Measurements from ENCODE around the gene BPIFB1.

BPIFB1 gene

DNA sequence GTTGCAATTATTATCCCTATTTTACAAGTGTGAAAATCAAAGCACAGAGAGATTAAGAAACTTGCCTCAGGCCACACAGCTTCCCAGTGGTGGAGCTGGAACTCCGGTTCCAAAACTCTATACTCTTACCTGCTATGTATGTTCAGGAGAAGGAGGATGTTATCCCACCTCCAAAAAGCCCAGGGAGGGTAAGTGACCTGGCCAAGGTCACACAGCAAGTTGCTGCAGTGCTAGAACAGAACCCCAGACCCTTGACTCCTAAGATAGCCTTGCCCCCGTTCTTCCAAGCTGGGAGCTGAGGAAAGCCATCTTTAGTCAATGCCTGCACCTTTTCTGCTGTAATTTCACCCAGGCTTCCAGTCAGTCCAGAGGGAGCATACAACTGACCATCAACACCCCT is 42.3 kb downstream of the BPIFB1 start:
- no peak for DNase-seq (ENCODE audit: low spot score)

DNA sequence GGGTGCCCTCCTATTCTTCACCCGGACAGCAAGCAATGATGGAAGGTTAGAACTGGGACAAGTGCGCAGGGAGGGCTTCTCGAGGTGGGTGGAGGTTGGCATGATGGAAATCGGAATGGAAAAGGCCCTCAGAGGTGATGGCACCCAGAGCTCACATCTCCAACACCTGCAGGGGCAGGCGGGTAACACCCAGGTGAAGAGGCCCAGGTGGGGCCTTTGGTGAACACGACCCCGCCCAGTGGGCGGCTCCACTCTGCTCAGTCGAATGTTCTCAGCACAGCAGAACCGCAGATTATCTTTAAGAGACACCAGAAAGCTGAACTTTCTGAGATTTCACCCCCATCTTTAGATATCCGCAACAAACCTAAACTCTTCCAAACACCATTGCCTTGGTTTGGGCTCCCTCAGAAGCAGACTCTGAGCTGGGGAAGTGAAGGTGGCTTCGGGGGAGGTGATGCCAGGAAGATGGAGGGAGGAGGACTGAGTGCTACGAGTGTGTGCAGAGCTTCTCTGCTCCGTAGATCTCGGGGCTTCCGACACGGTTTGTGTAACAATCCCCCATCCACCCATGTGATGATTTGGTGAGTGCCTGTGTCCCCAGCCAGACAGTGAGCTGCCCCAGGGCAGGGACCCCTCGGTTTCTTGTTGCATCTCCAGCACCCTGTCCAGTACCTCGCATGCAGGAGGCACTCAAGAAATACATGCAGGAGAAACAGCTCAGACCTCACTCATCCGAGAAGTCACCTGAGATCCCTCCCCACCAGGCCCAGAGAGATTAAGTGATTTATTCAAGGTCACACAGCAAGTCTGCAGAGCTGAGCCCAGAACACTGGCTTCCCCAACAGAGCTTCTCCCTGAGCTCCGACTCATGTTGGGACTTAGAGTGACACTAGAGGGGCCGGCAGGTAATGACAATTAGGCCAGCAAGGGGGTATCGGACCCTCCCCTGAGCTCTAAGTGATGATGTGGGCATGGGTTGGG is 45.4 kb downstream of the BPIFB1 start:
- DNase-seq (ENCODE audit: low spot score) = no peak

DNA sequence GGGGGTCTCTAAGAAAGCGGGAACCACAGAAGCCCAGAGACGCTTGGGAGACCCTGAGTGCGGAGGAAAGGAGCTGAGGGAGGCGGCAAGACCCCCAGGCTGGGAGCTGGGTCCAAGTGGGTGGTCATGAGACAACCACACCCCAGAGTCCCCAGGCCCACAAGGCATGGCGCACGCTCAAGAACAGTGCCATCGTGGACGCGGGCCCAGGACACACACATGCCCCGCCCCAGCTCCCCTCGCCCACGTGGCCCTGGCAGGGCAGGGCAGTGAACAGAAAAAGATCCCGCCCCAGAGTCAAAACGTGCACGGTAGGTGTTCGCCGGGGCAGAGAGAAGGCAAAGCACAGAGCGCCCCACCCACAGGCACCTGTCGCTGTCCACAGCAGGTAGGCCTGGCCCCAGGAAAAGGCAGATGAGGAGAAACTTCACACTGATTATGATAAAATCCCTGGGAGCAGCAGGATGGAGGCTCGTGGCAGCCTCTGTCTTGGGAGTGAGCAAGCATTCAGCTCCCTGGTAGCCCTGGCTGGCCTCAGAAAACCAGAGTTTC is 50.0 kb downstream of the BPIFB1 start:
- no peak for DNase-seq (ENCODE audit: low spot score)

DNA sequence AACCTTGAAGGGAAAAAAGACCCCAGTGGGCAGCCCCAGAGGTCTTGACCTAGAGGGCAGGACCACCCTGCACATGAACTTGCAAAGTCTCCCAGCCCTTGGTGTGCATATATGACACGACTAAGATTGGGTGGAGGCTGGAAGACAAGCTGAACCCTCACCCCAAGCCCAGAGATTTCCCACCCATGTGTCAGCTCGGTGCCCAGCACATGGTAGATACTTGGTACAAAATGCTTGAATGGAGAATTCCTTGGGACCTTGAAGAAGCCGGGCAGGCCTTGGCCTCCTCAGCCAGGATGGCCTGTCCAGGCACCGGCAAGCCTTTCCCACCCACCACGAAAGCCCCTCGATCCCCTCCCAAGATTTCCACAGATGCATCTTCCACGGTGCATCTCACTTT is 50.6 kb downstream of the BPIFB1 start:
- no peak for DNase-seq (ENCODE audit: low spot score)

DNA sequence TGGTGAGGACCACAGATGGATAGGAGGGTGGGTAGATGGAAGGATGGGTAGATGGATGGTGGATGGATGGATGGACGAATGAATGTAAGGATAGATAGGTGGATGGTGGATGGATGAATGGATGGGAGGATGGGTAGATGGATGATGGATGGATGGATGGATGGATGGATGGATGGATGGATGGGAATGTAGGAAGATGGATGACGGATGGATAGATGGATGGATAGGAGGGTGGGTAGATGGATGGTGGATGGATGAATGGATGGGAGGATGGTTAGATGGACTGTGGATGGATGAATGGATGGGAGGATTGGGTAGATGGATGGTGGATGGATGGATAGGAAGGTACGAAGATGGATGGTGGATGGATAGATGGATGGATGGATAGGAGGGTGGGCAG is 51.1 kb downstream of the BPIFB1 start:
- no peak for DNase-seq (ENCODE audit: low spot score)

DNA sequence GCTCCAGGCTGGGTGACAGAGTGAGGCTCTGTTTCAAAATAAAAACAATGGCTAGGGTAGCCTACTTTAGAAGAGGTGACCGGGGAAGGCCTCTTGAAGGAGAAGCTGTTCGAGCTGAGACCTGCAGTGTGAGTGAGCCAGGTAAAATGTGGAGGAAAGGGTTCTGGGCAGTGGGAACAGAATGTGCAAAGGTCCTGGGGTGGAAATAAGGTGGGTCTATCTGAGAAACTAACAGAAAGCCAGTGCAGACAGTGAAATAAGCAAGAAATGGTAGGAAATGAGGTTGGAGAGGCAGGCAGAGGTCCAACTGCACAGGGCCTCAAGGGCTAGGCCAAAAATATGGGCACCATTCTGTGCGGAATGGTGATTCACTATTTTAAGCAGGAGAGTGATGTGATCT is 53.4 kb downstream of the BPIFB1 start:
- DNase-seq (ENCODE audit: low spot score) = no peak

DNA sequence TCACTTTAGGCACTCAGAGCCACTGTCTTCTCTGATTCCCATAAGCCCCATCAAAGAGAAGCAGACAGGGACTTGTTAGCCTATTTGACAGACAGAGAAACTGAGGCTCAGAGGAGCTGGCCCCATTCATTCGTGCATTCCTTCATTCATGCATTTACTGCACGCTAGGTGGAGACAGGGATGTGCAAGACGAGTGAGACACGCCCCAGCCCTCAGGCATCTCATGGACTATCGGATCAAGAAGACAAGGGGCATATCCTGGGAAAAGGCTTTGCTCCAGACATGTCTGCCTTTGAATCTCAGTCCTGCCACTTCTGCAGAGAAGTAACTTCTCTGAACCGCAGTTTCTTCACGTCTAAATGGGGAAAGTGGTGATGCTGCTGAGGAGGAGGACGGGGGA is 54.1 kb downstream of the BPIFB1 start:
- DNase-seq (ENCODE audit: low spot score) = no peak

DNA sequence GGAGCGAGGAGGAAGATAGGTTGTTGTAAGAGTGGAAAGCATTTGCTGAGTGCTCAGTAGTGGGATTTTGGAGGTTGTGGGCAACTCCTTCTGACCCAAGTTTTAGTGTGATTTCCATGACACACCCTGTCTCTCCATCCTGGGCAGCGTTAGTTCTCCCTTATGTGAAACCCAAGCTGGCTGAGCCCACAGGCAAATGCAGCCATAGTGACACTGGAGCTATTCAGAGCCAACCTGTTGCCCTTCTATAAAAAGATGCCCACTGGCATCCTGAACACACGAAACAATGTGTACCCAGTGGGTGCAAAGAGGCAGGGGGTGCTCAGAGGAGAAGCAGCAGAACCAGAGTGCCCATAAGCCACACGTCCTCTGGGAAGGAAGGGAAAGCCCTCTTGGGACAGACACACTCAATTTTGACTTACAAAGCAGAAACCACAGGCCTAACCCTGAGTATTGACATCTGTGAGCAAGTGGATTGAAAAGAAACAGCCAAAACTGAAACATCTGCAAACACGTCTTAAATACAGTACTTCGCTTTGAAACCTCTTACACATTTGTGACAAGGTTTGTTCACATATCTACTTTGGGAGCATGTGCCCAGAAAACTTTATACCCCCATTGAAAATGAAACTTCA is 54.6 kb downstream of the BPIFB1 start:
- no peak for DNase-seq (ENCODE audit: low spot score)

DNA sequence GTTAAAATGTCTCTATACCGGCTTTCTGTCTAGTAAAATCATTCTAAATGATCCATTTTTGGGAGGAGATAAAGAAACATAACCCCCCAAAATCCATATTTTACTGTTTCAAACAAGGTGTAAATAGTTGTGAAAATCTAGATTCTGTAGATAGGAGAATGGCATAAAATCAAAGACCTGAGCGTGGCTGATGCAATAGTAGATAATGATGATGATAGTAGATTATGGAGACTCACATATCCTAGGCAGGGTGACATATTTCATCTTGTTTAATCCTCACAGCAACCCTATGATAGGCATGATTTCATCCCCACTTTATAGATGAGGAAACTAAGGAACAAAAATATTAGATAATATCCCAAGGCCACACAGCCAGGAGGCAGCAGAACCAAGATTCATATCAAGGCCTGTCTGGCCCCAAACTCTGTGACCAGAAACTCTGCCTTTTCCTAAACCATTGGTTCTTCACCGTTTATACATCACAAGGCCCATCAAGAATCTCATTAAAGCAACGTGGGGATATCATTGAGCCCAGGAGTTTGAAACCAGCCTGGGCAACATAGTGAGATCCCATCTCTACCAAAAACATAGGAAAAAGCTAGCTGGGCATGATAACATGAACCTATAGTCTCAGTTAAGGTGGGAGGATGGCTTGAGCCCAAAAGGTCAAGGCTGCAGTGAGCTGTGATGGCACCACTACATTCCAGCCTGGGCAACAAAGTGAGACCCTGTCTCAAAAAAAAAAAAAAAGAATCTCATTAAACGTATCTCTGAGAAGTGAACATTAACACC is 55.6 kb downstream of the BPIFB1 start:
- DNase-seq (ENCODE audit: low spot score) = no peak

DNA sequence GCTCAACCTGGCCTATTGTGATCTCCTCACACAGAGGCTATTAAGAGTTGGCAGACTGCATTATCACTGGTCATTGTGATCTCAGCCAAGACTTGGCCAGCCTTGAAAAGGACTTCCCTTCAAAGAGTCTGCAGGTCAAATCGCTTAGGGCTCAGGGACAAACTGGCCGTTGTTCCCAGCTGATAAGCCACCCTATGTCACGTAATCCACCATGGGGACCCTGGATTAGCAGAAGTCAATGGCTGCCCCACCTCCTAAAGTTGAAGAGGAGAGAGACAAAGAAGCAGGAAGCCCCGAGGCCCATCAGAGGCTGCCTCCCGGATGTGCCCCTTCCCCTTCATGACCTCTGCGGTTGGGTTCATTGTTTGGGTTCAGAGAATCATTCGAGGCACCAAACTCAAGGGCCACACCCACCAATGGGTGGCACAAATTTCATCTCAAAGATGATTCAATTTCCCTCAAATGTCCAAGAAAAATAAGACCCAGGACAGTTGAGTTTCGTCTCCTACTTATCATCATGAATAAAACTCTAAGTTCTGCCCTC is 56.6 kb downstream of the BPIFB1 start:
- no peak for DNase-seq (ENCODE audit: low spot score)

DNA sequence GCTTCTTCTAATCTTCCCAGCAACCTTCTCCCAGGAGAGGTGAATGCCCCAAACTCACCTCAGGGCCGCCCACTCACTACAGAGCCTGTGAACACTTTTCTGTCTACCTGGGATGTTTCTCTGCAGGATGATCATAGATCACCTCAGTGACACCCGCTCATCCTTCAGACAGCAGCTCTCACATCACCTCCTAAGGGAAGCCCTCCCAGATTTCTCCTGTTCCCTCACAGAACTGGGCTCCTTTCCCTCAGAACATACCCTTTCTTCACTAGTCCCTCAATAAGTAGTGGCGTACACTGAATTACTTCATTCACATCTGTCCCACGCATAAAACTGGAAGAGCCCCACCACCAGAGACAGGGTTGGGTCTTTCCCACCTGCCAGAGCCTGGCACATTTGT is 60.5 kb downstream of the BPIFB1 start:
- DNase-seq (ENCODE audit: low spot score) = no peak

DNA sequence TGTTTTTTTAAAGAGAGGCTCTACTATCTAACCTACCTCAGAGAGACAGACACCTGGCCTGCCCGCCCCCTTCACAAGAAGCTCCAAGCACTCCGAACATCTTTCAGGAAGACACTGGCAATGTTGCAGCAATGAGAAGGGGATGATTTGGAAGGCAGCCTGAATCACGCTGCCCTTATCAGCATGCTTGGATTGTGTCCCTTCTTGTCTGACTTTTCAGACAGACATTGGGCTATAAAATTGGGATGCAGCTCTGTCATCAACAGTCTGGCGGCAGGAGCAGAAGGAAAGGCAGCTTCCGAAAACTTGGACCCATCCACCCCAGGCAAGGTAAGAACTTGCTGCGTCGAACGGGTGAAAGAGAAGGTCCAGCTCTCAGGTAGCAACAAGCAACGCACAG is 62.3 kb downstream of the BPIFB1 start:
- no peak for DNase-seq (ENCODE audit: low spot score)

DNA sequence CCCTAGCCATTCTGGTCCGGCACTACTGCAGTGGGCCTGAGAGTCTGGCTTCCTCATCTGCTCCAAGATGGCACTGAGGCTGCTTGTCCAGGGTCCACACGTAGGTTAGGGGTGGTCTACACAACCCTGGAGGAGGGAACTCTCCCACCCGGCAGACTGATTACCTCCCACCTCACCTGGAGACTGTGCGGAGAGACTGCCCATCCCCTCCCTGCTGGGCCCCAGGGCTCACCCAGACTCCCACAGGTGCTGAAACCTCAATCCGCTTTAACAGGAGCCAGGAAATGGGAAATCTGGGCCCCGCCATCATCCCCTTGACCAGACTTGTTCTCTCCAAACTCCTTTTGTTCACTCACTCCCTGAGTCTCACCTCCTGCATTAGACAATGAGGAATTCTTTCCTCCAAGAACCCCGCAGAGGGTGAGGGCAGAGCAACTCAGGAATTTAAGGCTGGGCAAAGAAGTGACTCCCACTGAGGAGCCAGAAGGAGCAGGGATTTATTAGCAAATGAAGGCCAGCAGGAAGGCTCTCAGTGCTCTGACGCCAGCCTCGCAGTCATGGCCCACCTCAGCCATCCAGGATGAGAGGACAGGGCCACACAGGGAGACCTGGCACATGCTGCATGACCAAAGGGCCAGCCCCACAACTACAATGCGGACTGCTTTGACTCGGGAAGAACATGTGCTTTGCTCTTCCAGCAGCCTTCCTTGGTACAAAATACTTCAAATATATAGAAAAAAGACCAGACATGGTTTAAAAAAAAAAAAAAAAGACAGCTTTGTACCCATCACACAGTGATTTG is 65.3 kb downstream of the BPIFB1 start:
- no peak for DNase-seq (ENCODE audit: low spot score)

DNA sequence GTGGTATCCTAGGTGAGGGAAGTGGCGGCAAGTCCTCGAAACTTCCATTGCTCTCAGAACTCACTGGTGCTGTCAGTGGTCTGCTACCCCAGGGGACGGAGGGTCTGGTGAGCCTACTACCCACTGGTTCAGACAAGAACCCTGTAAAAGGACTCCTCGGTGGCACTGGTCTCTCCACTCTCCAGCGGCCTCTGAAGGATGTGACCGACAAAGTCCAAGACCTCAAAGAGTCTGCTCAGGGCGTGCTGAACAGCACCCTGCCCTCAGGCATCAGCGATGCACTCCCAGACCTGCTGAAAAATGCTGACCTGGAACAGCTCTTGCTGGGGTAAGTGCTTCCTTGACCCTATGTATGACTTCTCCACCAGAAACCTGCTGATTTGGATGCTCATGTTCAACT is 66.5 kb downstream of the BPIFB1 start:
- no peak for DNase-seq (ENCODE audit: low spot score)

DNA sequence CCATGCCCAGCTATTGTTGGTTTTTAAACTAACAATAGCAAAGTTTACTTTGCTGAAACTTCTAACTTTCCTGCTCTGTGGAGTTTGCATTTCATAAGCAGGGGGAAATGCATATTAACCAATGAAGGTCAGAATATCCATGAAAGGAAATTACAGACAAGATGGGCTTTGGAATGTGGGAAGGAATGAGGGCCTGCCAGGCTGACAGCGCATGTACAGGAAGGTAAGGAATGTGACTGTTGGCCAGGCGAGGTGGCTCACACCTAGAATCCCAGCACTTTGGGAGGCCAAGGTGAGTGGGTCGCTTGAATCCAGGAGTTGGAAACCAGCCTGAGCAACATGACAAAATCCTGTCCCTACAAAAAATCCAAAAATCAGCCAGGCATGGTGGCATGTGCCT is 68.7 kb downstream of the BPIFB1 start:
- DNase-seq (ENCODE audit: low spot score) = no peak

DNA sequence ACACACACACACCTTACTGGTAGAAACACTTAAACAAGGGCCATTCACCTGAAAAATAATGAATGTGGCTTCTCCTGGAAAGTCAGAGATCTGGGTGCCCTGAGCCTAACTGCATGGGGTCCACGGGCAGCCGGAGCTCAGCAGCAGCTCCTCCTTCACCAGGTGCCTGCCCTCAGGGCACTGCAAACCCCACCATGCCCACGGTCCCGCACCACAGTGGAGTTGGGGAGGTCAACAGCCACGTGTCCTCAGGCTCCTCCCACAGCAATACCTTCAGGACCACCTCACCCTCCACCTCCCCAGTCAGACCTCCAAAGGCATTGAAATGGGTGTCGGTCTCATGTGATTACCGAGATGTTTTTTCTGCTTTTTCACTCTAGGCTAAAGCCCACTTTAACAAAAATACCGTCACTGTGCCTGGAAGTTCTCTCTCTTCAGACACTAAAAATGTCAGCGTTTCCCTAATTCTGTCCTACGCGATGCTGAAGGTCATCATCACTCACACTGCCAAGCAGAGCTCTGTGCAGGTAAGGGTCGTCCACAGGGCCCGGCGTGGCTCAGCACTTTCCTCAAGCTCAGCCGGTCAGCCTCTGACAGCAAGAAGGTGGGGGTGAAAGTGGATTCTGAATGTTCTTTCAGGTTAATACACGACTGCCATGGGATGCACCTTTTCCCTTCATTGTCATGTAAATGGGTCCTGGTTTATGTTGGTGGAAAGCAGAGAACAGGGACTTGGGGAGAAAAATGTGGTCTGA is 69.4 kb downstream of the BPIFB1 start:
- DNase-seq (ENCODE audit: low spot score) = no peak

DNA sequence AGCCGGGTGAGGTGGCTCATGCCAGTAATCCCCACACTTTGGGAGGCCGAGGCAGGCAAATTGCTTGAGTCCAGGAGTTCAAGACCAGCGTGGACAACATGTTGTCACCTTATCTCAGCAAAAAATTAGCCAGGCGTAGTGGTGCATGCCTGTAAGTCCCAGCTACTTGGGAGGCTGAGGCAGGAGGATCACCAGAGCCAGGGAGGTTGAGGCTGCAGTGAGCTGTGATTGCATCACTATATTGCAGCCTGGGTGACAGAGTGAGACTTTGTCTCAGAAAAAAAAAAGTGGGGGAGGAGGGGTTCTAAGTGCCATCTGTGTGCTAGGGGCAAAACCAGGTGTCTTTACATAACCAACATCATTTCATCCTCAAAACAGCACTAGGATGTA is 70.0 kb downstream of the BPIFB1 start:
- no peak for DNase-seq (ENCODE audit: low spot score)
